Tibial nerve (tissue), 4 donors: ENCODE data around the gene TMIGD1. TPM values are rescaled to one million over a fixed set of nuclear protein-coding genes. Genes with fewer than 3 reads are reported as not detected.

ENCODE experiments used
- DNase-seq, 2 donors: peaks; one replicate each; pipeline ENCODE4 v3.0.0-alpha.2; 2019; ENCODE audit warnings: low spot score in 2 of 2
- H3K27ac ChIP-seq, 4 donors: fragments of 200-600 bp; sonication (generic) in 3 of 4; one replicate each; pipeline ENCODE4 v1.5.1; 2017 to 2019; ENCODE audit warnings: mild to moderate bottlenecking in 1 of 4
- H3K27me3 ChIP-seq, 2 donors: fragments of 200-600 bp; sonication (generic) in 1 of 2; one replicate each; pipeline versions ENCODE4 v1.5.1 to v1.6.0; 2017 to 2019
- H3K36me3 ChIP-seq, 3 donors: fragments of 200-600 bp; sonication (generic); one replicate each; pipeline ENCODE4 v1.5.1; 2018 to 2019
- H3K4me1 ChIP-seq, 4 donors: fragments of 200-600 bp; sonication (generic) in 3 of 4; one replicate each; pipeline ENCODE4 v1.5.1; 2017 to 2019
- H3K4me3 ChIP-seq, 4 donors: fragments of 200-600 bp; sonication (generic) in 3 of 4; one replicate each; pipeline ENCODE4 v1.5.1; 2017 to 2019; ENCODE audit warnings: mild to moderate bottlenecking in 1 of 4, moderate library complexity in 1 of 4
- H3K9me3 ChIP-seq, 4 donors: fragments of 200-600 bp; sonication (generic) in 3 of 4; one replicate each; pipeline ENCODE4 v1.5.1; 2017 to 2019
- EP300 ChIP-seq, 2 donors: sonication (generic); formaldehyde crosslinking; IDR thresholded peaks; one replicate each; pipeline ENCODE4 v1.6.1; 2017; ENCODE audit warnings: antibody characterized with exemption in 2 of 2, mild to moderate bottlenecking in 1 of 2
- POLR2A ChIP-seq, 2 donors: fragments of 450-650 bp; IDR thresholded peaks; one replicate each; pipeline ENCODE4 v1.6.1; 2017; ENCODE audit warnings: antibody characterized with exemption in 2 of 2, mild to moderate bottlenecking in 2 of 2, moderate library complexity in 2 of 2
- WGBS, 2 donors: methylation state at CpG; one replicate each; pipeline ENCODE4 v1.1.5; 2018; 5-methylcytosine and 5-hydroxymethylcytosine counted together
- small RNA-seq: library from RNA; depleted of rRNA; stranded (forward); fragments of <200 nt; gene quantifications from one replicate; pipeline ENCODE3, GENCODE V24; 2016
- total RNA-seq, 4 donors: library from RNA; depleted of rRNA; stranded (reverse); fragments of >200 nt; gene quantifications; one replicate each; pipeline ENCODE4 v1.1.0, GENCODE V29; 2016
- TF ChIP-seq, protein P1 (sequence below), 5 experiments: fragments of 200-600 bp in 3 of 5; fragments of 450-650 bp in 2 of 5; sonication (generic) in 3 of 5; IDR thresholded peaks; one replicate each; pipeline ENCODE4 v1.5.1; 2016 to 2019; ENCODE audit warnings: antibody characterized with exemption in 5 of 5, mild to moderate bottlenecking in 3 of 5, moderate library complexity in 2 of 5

TMIGD1 gene
- total RNA-seq, 4 donors from 2014 or later: not detected

DNA sequence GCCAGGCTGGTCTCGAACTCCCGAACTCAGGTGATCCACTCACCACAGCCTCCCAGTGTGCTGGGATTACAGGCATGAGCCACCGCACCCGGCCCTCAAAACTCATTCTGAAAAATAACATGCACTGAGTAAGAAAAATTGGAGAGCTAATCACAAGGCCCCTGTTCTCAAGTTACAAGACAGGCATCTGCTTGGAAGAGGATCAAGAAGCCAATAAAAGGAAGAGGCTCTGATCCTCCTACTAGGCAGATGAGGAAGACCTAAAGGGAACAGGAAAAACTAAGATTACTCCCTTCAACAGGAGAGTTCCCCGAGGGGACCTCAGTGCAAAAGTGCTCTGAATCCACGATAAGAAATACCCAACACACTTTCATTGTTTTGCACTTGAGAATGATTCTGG is 60.5 kb downstream of the TMIGD1 start:
- 91 to 98% methylated on average over 6 of the region's 6 CpGs for WGBS, 2 donors
- Histone ChIP-seq H3K4me3 (no peak overlapping the region), H3K9me3 (no peaks in the 10 kb centered on the region), H3K27ac (no peak overlapping the region), H3K27me3 (no peaks in the 10 kb centered on the region), H3K36me3 (peaks cover 0 to 88% (median 4%) of the 10 kb centered on the region in 3 donors), H3K4me1 (no peaks in the 10 kb centered on the region)
- DNase-seq: no peak
- TF ChIP-seq, protein P1, sequence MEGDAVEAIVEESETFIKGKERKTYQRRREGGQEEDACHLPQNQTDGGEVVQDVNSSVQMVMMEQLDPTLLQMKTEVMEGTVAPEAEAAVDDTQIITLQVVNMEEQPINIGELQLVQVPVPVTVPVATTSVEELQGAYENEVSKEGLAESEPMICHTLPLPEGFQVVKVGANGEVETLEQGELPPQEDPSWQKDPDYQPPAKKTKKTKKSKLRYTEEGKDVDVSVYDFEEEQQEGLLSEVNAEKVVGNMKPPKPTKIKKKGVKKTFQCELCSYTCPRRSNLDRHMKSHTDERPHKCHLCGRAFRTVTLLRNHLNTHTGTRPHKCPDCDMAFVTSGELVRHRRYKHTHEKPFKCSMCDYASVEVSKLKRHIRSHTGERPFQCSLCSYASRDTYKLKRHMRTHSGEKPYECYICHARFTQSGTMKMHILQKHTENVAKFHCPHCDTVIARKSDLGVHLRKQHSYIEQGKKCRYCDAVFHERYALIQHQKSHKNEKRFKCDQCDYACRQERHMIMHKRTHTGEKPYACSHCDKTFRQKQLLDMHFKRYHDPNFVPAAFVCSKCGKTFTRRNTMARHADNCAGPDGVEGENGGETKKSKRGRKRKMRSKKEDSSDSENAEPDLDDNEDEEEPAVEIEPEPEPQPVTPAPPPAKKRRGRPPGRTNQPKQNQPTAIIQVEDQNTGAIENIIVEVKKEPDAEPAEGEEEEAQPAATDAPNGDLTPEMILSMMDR (IDR thresholded peaks at IDR 0.05): no peak
- TF ChIP-seq EP300 (IDR thresholded peaks at IDR 0.05): no peak
- TF ChIP-seq POLR2A (IDR thresholded peaks at IDR 0.05): no peak

DNA sequence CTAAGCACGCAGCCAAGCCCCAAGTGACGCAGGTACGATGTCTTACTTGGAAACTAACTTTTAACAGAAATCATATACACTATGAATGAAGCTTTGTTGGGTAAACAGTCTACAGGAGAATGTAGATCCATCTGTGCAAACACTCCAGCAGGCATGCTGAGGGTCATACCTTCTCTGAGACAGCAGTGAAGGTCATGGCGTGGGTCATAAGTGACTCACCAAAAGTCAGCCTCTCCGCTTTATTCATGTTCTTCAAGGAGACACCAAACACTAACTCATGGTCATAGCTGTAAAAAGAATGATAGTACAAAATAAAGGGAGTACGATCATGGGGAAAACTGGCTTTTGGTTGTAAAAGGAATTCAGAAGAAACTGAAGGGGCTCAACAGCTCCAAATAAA is 62.8 kb downstream of the TMIGD1 start:
- H3K36me3 ChIP-seq: peaks cover 0 to 98% (median 4%) of the 10 kb centered on the region in 3 donors
- 90 to 95% methylated on average over 6 of the region's 6 CpGs for WGBS, 2 donors
- H3K4me3 ChIP-seq: no peak overlapping the region
- no peak for DNase-seq
- no peaks in the 10 kb centered on the region for H3K4me1 ChIP-seq
- no peak overlapping the region for H3K27ac ChIP-seq
- no peaks in the 10 kb centered on the region for H3K9me3 ChIP-seq
- no peaks in the 10 kb centered on the region for H3K27me3 ChIP-seq
- TF ChIP-seq, protein P1 (IDR thresholded peaks at IDR 0.05): no peak
- TF ChIP-seq EP300 (IDR thresholded peaks at IDR 0.05) (no peak), POLR2A (IDR thresholded peaks at IDR 0.05) (no peak)

DNA sequence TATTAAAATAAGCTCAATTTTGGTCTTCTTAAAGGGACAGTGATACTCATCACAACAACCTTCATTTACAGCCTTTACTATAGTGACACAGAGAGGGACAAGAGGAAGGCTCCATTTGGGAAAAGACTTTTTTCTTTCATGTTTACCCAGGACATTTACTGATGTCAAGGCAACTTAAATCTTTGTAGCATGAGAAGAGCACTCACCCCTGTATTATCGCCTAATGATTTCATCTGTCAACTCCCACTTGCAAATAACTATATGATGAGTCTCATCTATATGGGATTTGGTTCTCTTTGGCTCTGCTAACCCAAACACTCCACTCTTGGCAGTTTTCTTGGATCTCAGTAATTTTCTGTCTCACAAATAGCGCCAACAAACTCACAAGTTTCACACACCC is 66.2 kb downstream of the TMIGD1 start:
- Histone ChIP-seq H3K4me1 (peaks cover 0 to 10% (median 2%) of the 10 kb centered on the region in 4 donors), H3K4me3 (no peak overlapping the region), H3K36me3 (peaks cover 0 to 93% (median 10%) of the 10 kb centered on the region in 3 donors), H3K27ac (no peak overlapping the region), H3K27me3 (no peaks in the 10 kb centered on the region), H3K9me3 (no peaks in the 10 kb centered on the region)
- DNase-seq: no peak
- 96 to 97% methylated on average over 2 of the region's 2 CpGs for WGBS, 2 donors
- TF ChIP-seq EP300 (IDR thresholded peaks at IDR 0.05) (no peak), POLR2A (IDR thresholded peaks at IDR 0.05) (no peak)
- TF ChIP-seq, protein P1 (IDR thresholded peaks at IDR 0.05): no peak

Small RNA genes within 50 kb of the gene (small RNA-seq; reads per million reads assigned to genes)
- gene RF00019 (not detected), gene RNU6-1267P (not detected), gene RNU6-990P (not detected)

Other genes starting within 250 kb of the TMIGD1 start
- gene NSRP1, start 217.2 kb downstream of the TMIGD1 start, total RNA-seq: 10 to 100 TPM; 23.3 to 55.5 (median 34.4) TPM
- 1 to 10 TPM in 3 of 4 donors, under 1 TPM in 1; under 0.01 to 4.0 (median 2.5) TPM for gene SLC6A4, start 98.4 kb downstream of the TMIGD1 start, total RNA-seq
- gene BLMH, start 42.1 kb downstream of the TMIGD1 start, total RNA-seq: 10 to 100 TPM; 18.1 to 35.7 (median 28.1) TPM
- 100 to 1,000 TPM in 1 of 4 donors, 10 to 100 TPM in 3; 38.5 to 112 (median 60.3) TPM for gene CPD, start 44.9 kb upstream of the TMIGD1 start, total RNA-seq
- 10 to 100 TPM; 20.7 to 37.1 (median 26.4) TPM for gene GOSR1, start 143.4 kb upstream of the TMIGD1 start, total RNA-seq